WTC11 (cell line): ENCODE results near the gene ZGLP1. TPM values are rescaled to one million over a fixed set of nuclear protein-coding genes. Genes with fewer than 3 reads are reported as not detected.
A peak's percentile ranks its signal among the peaks of the same experiment; 100 is the strongest.

Experiments
- ATAC-seq: fragments of 200-7000 bp; cut with Tn5 transposase; 2 replicates; pipeline ENCODE4 v1.10.0; 2021; ENCODE audit warnings: mild to moderate bottlenecking, moderate library complexity
- CTCF ChIA-PET: fragments of 300-600 bp; sonication (Branson Sonifier 250); formaldehyde crosslinking; loops from one replicate; lab custom pipeline; 2021; ENCODE audit warnings: antibody characterized with exemption; lab: Charles Lee
- POLR2A ChIA-PET: fragments of 350-600 bp; sonication (Branson Sonifier 250); formaldehyde crosslinking; loops from one replicate; lab custom pipeline; 2021; ENCODE audit warnings: antibody characterized with exemption; lab: Charles Lee
- DNase-seq: peaks from one replicate; pipeline ENCODE4 v3.0.0; 2021; ENCODE audit warnings: low spot score
- H3K27ac Mint-ChIP-seq: 2 replicates; pipeline ENCODE4 v1.8.0; 2021; ENCODE audit warnings: mixed read lengths
- H3K27me3 Mint-ChIP-seq: 2 replicates; pipeline ENCODE4 v1.8.0; 2021; ENCODE audit warnings: low read depth, mild to moderate bottlenecking, moderate library complexity, mixed read lengths
- H3K36me3 Mint-ChIP-seq: 2 replicates; pipeline ENCODE4 v1.8.0; 2021; ENCODE audit warnings: mixed read lengths
- H3K4me1 Mint-ChIP-seq: 2 replicates; pipeline ENCODE4 v1.8.0; 2022; ENCODE audit warnings: mixed read lengths
- H3K4me3 Mint-ChIP-seq: 2 replicates; pipeline ENCODE4 v1.8.0; 2021; ENCODE audit warnings: mild to moderate bottlenecking, moderate library complexity, mixed read lengths
- H3K9me3 Mint-ChIP-seq: 2 replicates; pipeline ENCODE4 v1.8.0; 2021; ENCODE audit warnings: mixed read lengths
- E2F4 ChIP-seq: sonication (generic); formaldehyde crosslinking; IDR thresholded peaks from 2 replicates; pipeline ENCODE4 v1.8.1; 2022; ENCODE audit warnings: low read depth, mild to moderate bottlenecking, moderate library complexity, missing genetic modification reagents, borderline replicate concordance
- ESRRA ChIP-seq: sonication (generic); formaldehyde crosslinking; IDR thresholded peaks from 2 replicates; pipeline ENCODE4 v1.8.1; 2022; ENCODE audit warnings: mild to moderate bottlenecking, missing genetic modification reagents, borderline replicate concordance
- FOXK1 ChIP-seq: sonication (generic); formaldehyde crosslinking; IDR thresholded peaks from 2 replicates; pipeline ENCODE4 v1.8.0; 2022; ENCODE audit warnings: mild to moderate bottlenecking, moderate library complexity, missing genetic modification reagents
- FOXP1 ChIP-seq: sonication (generic); formaldehyde crosslinking; IDR thresholded peaks from 2 replicates; pipeline ENCODE4 v1.8.0; 2022; ENCODE audit warnings: missing genetic modification reagents, mild to moderate bottlenecking, moderate library complexity, borderline replicate concordance
- FOXP4 ChIP-seq: sonication (generic); formaldehyde crosslinking; IDR thresholded peaks from 2 replicates; pipeline ENCODE4 v1.8.0; 2022; ENCODE audit warnings: mild to moderate bottlenecking, missing genetic modification reagents
- GRHL2 ChIP-seq: fragments of 250-450 bp; sonication (Bioruptor Pico); IDR thresholded peaks from 2 replicates; pipeline ENCODE4 v1.8.0; 2022; ENCODE audit warnings: mild to moderate bottlenecking, moderate library complexity; ENCODE audit not compliant: insufficient replicate concordance, severe bottlenecking
- JUN ChIP-seq: sonication (generic); formaldehyde crosslinking; IDR thresholded peaks from 2 replicates; pipeline ENCODE4 v1.8.0; 2023; ENCODE audit warnings: mild to moderate bottlenecking, missing genetic modification reagents
- MAX ChIP-seq: sonication (generic); formaldehyde crosslinking; IDR thresholded peaks from 2 replicates; pipeline ENCODE4 v1.8.0; 2022; ENCODE audit warnings: mild to moderate bottlenecking, missing genetic modification reagents
- NFE2L1 ChIP-seq: sonication (generic); formaldehyde crosslinking; IDR thresholded peaks from 2 replicates; pipeline ENCODE4 v1.8.1; 2023; ENCODE audit warnings: missing genetic modification reagents
- NFYB ChIP-seq: sonication (generic); formaldehyde crosslinking; conservative IDR thresholded peaks from 2 replicates; pipeline ENCODE4 v1.8.0; 2022; ENCODE audit warnings: low read depth, missing genetic modification reagents
- RORB ChIP-seq: fragments of 250-450 bp; sonication (Bioruptor Pico); IDR thresholded peaks from 2 replicates; pipeline ENCODE4 v1.9.0; 2021; ENCODE audit warnings: mild to moderate bottlenecking
- ZBTB43 ChIP-seq: sonication (generic); formaldehyde crosslinking; IDR thresholded peaks from 2 replicates; pipeline ENCODE4 v1.8.1; 2023; ENCODE audit warnings: mild to moderate bottlenecking, missing genetic modification reagents
- ZNF263 ChIP-seq: sonication (generic); formaldehyde crosslinking; IDR thresholded peaks from 2 replicates; pipeline ENCODE4 v1.8.1; 2022; ENCODE audit warnings: low read depth, mild to moderate bottlenecking, moderate library complexity, missing genetic modification reagents
- ZNF416 ChIP-seq: fragments of 250-450 bp; sonication (Bioruptor Pico); IDR thresholded peaks from 2 replicates; pipeline ENCODE4 v1.9.0; 2021; ENCODE audit warnings: mild to moderate bottlenecking, inconsistent platforms
- ZNF512 ChIP-seq: sonication (generic); formaldehyde crosslinking; IDR thresholded peaks from 2 replicates; pipeline ENCODE4 v1.8.1; 2022; ENCODE audit warnings: missing genetic modification reagents, borderline replicate concordance
- total RNA-seq: library from RNA; stranded (reverse); gene quantifications from 3 replicates; pipeline ENCODE4 v1.2.3, GENCODE V29; 2021

ZGLP1 gene
- total RNA-seq, 1 experiment from 2014 or later = 5.9 TPM

GRCh38 chr19:10295847-10296591, 13.6 kb downstream of the ZGLP1 start:
- TF ChIP-seq NFE2L1 (CRISPR knock-in tag) = peak; percentile 49; the same call in 1 of the 2 replicates
- peak; percentile 48; the same call in 1 of the 2 replicates for TF ChIP-seq FOXK1 (CRISPR knock-in tag)
- peak; percentile 71 for TF ChIP-seq FOXP4 (CRISPR knock-in tag)
- TF ChIP-seq NFYB (CRISPR knock-in tag) = peak; percentile 39; the same call in 1 of the 2 replicates
- peak; percentile 66; the same call in 1 of the 2 replicates for TF ChIP-seq ZBTB43 (CRISPR knock-in tag)
- TF ChIP-seq E2F4 (CRISPR knock-in tag) = peak; percentile 65; the same call in 1 of the 2 replicates
- TF ChIP-seq ZNF416 = 0 out of 2 replicates have a peak, but pooled peaks have one; percentile 23
- peak; percentile 81 for TF ChIP-seq FOXP1 (CRISPR knock-in tag)
- TF ChIP-seq GRHL2 (CRISPR knock-in tag) = no peak
- TF ChIP-seq JUN (CRISPR knock-in tag) = 0 out of 2 replicates have a peak, but pooled peaks have one; percentile 29
- 0 out of 2 replicates have a peak, but pooled peaks have one; percentile 72 for TF ChIP-seq ESRRA (CRISPR knock-in tag)
- no peak for TF ChIP-seq ZNF512
- TF ChIP-seq ZNF263 (CRISPR knock-in tag) = no peak
- CTCF ChIA-PET = interaction anchor here (0.8 to 2.4 kb wide), 13 partner anchors 9 to 121 kb away, joined by 3 to 22 read pairs (median 4); partner anchors contain the start of genes ICAM1, ICAM4 and TYK2
- Mint-ChIP-seq H3K9me3 (no peaks in the 10 kb centered on the region), H3K27ac (no peak overlapping the region), H3K36me3 (no peaks in the 10 kb centered on the region), H3K4me3 (peak overlapping the region; percentile 76), H3K27me3 (peaks cover 87% of the 10 kb centered on the region), H3K4me1 (peaks cover 21% of the 10 kb centered on the region)
- ATAC-seq = no peak
- DNase-seq = peak; percentile 61
- POLR2A ChIA-PET = interaction anchor here (0.7 to 1.0 kb wide), 3 partner anchors 14 to 44 kb away, joined by 3 to 4 read pairs (median 3); partner anchors contain the start of genes ICAM1 and ZGLP1

- H3K36me3 Mint-ChIP-seq = no peaks in the 10 kb centered on the region
- H3K4me1 Mint-ChIP-seq = peaks cover 25% of the 10 kb centered on the region
- peak overlapping the region; percentile 76 for H3K4me3 Mint-ChIP-seq
- H3K27ac Mint-ChIP-seq = no peak overlapping the region
- ATAC-seq (0 out of 2 replicates have a peak, but pooled peaks have one; percentile 4), DNase-seq (peak; percentile 58)
- CTCF ChIA-PET = interaction anchor here (1.0 to 2.4 kb wide), 10 partner anchors 9 to 122 kb away, joined by 3 to 22 read pairs (median 4); partner anchors contain the start of genes ICAM1 and ICAM4
- no peaks in the 10 kb centered on the region for H3K9me3 Mint-ChIP-seq
- no peak for TF ChIP-seq RORB (CRISPR knock-in tag)
- TF ChIP-seq MAX (CRISPR knock-in tag) = 0 out of 2 replicates have a peak, but pooled peaks have one; percentile 48
- peaks cover 93% of the 10 kb centered on the region for H3K27me3 Mint-ChIP-seq
- POLR2A ChIA-PET = interaction anchor here (0.7 to 1.0 kb wide), 3 partner anchors 14 to 45 kb away, joined by 3 to 4 read pairs (median 3); partner anchors contain the start of genes ICAM1 and ZGLP1
Observed at GRCh38 chr19:10295305-10295846, 14.2 kb downstream of the ZGLP1 start.
